IMR-90 (cell line): ENCODE results near the gene SLC24A3. TPM values are rescaled to one million over a fixed set of nuclear protein-coding genes. Genes with fewer than 3 reads are reported as not detected.

Experiments used
- ATAC-seq: fragments of 200-7000 bp; cut with Tn5 transposase; 2 replicates; pipeline ENCODE4 v1.9.1; 2020; ENCODE audit warnings: low read depth, mild to moderate bottlenecking, moderate library complexity
- BruUV-seq: library from RNA; stranded (reverse); fragments of 400-500 nt; replicated peaks from 2 replicates; lab custom pipeline; 2021; lab: Mats Ljungman, UMichigan
- CTCF ChIA-PET: fragments of 300-600 bp; formaldehyde crosslinking; extraction: SDS; loops from one replicate; lab custom pipeline; 2021; ENCODE audit warnings: antibody characterized with exemption; lab: Yijun Ruan, JAX
- POLR2A ChIA-PET: fragments of 300-600 bp; sonication (Branson Sonifier 250); formaldehyde crosslinking; loops from one replicate; lab custom pipeline; 2022; ENCODE audit warnings: antibody characterized with exemption; ENCODE audit not compliant: unreplicated experiment; lab: Charles Lee
- DNase-seq: peaks from one replicate; pipeline ENCODE4 v3.0.0; 2013
- H2AFZ ChIP-seq: replicated peaks from 2 replicates; pipeline ENCODE3; 2013; ENCODE audit warnings: low read length, mild to moderate bottlenecking; ENCODE audit not compliant: poor library complexity
- H2AK5ac ChIP-seq: 2 replicates; pipeline ENCODE4 v1.6.1; 2013; ENCODE audit warnings: low read depth, low read length, inconsistent platforms
- H2AK9ac ChIP-seq: replicated peaks from 2 replicates; pipeline ENCODE3; 2013; ENCODE audit warnings: mild to moderate bottlenecking, low read depth, low read length, moderate library complexity; ENCODE audit not compliant: poor library complexity
- H2BK120ac ChIP-seq: 2 replicates; pipeline ENCODE4 v1.6.1; 2013; ENCODE audit warnings: low read depth, low read length, inconsistent platforms
- H2BK15ac ChIP-seq: 3 replicates; pipeline ENCODE4 v1.6.1; 2013; ENCODE audit warnings: low read depth, low read length, inconsistent platforms
- H2BK20ac ChIP-seq: 2 replicates; pipeline ENCODE4 v1.6.1; 2013; ENCODE audit warnings: low read depth, mild to moderate bottlenecking, inconsistent platforms, low read length, moderate library complexity
- H2BK5ac ChIP-seq: 2 replicates; pipeline ENCODE4 v1.6.1; 2013; ENCODE audit warnings: mild to moderate bottlenecking, low read depth, low read length, inconsistent platforms; ENCODE audit not compliant: poor library complexity, severe bottlenecking
- H3K14ac ChIP-seq: replicated peaks from 2 replicates; pipeline ENCODE4 v1.6.1; 2013; ENCODE audit warnings: low read depth, low read length, inconsistent platforms
- H3K18ac ChIP-seq: 2 replicates; pipeline ENCODE4 v1.6.1; 2013; ENCODE audit warnings: low read depth, low read length, control low read depth
- H3K23ac ChIP-seq: 2 replicates; pipeline ENCODE4 v1.6.1; 2013; ENCODE audit warnings: low read depth, low read length, inconsistent platforms
- H3K27ac ChIP-seq: 2 replicates; pipeline ENCODE4 v1.5.1; 2013; ENCODE audit warnings: mild to moderate bottlenecking, control low read depth, low read length; ENCODE audit not compliant: insufficient read depth
- H3K27me3 ChIP-seq: 2 replicates; pipeline ENCODE4 v1.6.1; 2013; ENCODE audit warnings: low read length; ENCODE audit not compliant: control insufficient read depth, insufficient read depth
- H3K36me3 ChIP-seq: 2 replicates; pipeline ENCODE4 v1.6.1; 2013; ENCODE audit warnings: low read length, mixed read lengths; ENCODE audit not compliant: control insufficient read depth, insufficient read depth
- H3K4ac ChIP-seq: 2 replicates; pipeline ENCODE4 v1.6.1; 2013; ENCODE audit warnings: low read depth, low read length, inconsistent platforms
- H3K4me1 ChIP-seq: 2 replicates; pipeline ENCODE4 v1.6.1; 2013; ENCODE audit warnings: low read length, mixed read lengths; ENCODE audit not compliant: control insufficient read depth, insufficient read depth
- H3K4me2 ChIP-seq: 2 replicates; pipeline ENCODE4 v1.6.1; 2013; ENCODE audit warnings: low read depth, mild to moderate bottlenecking, control low read depth, low read length, moderate library complexity
- H3K4me3 ChIP-seq: 2 replicates; pipeline ENCODE4 v1.5.1; 2013; ENCODE audit warnings: low read depth, mild to moderate bottlenecking, control low read depth, low read length, moderate library complexity; ENCODE audit not compliant: insufficient read depth
- H3K56ac ChIP-seq: 2 replicates; pipeline ENCODE4 v1.6.1; 2013; ENCODE audit warnings: low read length, inconsistent platforms; ENCODE audit not compliant: insufficient read depth; ENCODE audit errors: extremely low read depth
- H3K79me1 ChIP-seq, 2 experiments: 2 replicates each; pipeline ENCODE4 v1.6.1; 2013; ENCODE audit warnings: low read length in 2 of 2, inconsistent platforms in 1 of 2, low read depth in 1 of 2
- H3K9ac ChIP-seq: 2 replicates; pipeline ENCODE4 v1.6.1; 2013; ENCODE audit warnings: low read depth, low read length, control low read depth
- H3K9me1 ChIP-seq: 2 replicates; pipeline ENCODE4 v1.6.1; 2013; ENCODE audit warnings: low read length, inconsistent platforms; ENCODE audit not compliant: insufficient read depth
- H3K9me3 ChIP-seq: 2 replicates; pipeline ENCODE4 v1.6.1; 2013; ENCODE audit warnings: low read length; ENCODE audit not compliant: control insufficient read depth, insufficient read depth
- H4K20me1 ChIP-seq: 2 replicates; pipeline ENCODE4 v1.6.1; 2013; ENCODE audit warnings: low read length, inconsistent platforms; ENCODE audit not compliant: insufficient read depth
- H4K5ac ChIP-seq: 2 replicates; pipeline ENCODE4 v1.6.1; 2013; ENCODE audit warnings: mild to moderate bottlenecking, low read depth, low read length, control low read depth
- H4K8ac ChIP-seq, 2 experiments: 2 replicates each; pipeline ENCODE4 v1.6.1; 2013; ENCODE audit warnings: low read depth in 2 of 2, low read length in 2 of 2, control low read depth in 1 of 2, inconsistent platforms in 1 of 2
- H4K91ac ChIP-seq: 2 replicates; pipeline ENCODE4 v1.6.1; 2013; ENCODE audit warnings: low read depth, low read length, inconsistent platforms; ENCODE audit not compliant: insufficient read depth
- BHLHE40 ChIP-seq: fragments of 150-350 bp; IDR thresholded peaks from 2 replicates; pipeline ENCODE4 v1.6.1; 2016; ENCODE audit warnings: mild to moderate bottlenecking, low read depth, low read length
- CEBPB ChIP-seq: IDR thresholded peaks from 2 replicates; pipeline ENCODE4 v1.6.1; 2012; ENCODE audit warnings: low read depth, low read length, improper control_type of control experiment
- CHD1 ChIP-seq: IDR thresholded peaks from 2 replicates; pipeline ENCODE4 v1.6.1; 2012; ENCODE audit warnings: low read depth, low read length, improper control_type of control experiment
- CTCF ChIP-seq: conservative IDR thresholded peaks from 2 replicates; pipeline ENCODE4 v1.5.1; 2012; ENCODE audit warnings: mild to moderate bottlenecking, low read depth, low read length, improper control_type of control experiment
- ELK1 ChIP-seq: fragments of 150-350 bp; IDR thresholded peaks from 2 replicates; pipeline ENCODE4 v1.6.1; 2016; ENCODE audit warnings: low read depth, mild to moderate bottlenecking, low read length, moderate library complexity, borderline replicate concordance
- FOS ChIP-seq: fragments of 150-350 bp; IDR thresholded peaks from 2 replicates; pipeline ENCODE4 v1.6.1; 2016; ENCODE audit warnings: low read depth, low read length
- MAFK ChIP-seq: IDR thresholded peaks from 2 replicates; pipeline ENCODE4 v1.6.1; 2012; ENCODE audit warnings: low read depth, low read length, improper control_type of control experiment
- MAZ ChIP-seq: IDR thresholded peaks from 2 replicates; pipeline ENCODE4 v1.6.1; 2012; ENCODE audit warnings: low read depth, mild to moderate bottlenecking, low read length, improper control_type of control experiment, moderate library complexity, borderline replicate concordance
- MXI1 ChIP-seq: IDR thresholded peaks from 2 replicates; pipeline ENCODE4 v1.6.1; 2012; ENCODE audit warnings: low read depth, mild to moderate bottlenecking, low read length, moderate library complexity, borderline replicate concordance
- NFE2L2 ChIP-seq: fragments of 150-350 bp; IDR thresholded peaks from 2 replicates; pipeline ENCODE4 v1.6.1; 2016; ENCODE audit warnings: low read depth, mild to moderate bottlenecking, low read length
- POLR2A ChIP-seq: IDR thresholded peaks from 2 replicates; pipeline ENCODE4 v1.6.1; 2012; ENCODE audit warnings: mild to moderate bottlenecking, low read depth, low read length
- RAD21 ChIP-seq: IDR thresholded peaks from 2 replicates; pipeline ENCODE4 v1.6.1; 2012; ENCODE audit warnings: low read length, improper control_type of control experiment
- RCOR1 ChIP-seq: IDR thresholded peaks from 2 replicates; pipeline ENCODE4 v1.6.1; 2012; ENCODE audit warnings: mild to moderate bottlenecking, low read length, improper control_type of control experiment; ENCODE audit not compliant: insufficient replicate concordance
- RFX5 ChIP-seq: IDR thresholded peaks from 2 replicates; pipeline ENCODE4 v1.8.0; 2012; ENCODE audit warnings: low read depth, mild to moderate bottlenecking, low read length, moderate library complexity
- SMC3 ChIP-seq: fragments of 150-350 bp; IDR thresholded peaks from 2 replicates; pipeline ENCODE4 v1.6.1; 2016; ENCODE audit warnings: low read depth, mild to moderate bottlenecking, antibody characterized with exemption, low read length, moderate library complexity
- USF2 ChIP-seq: fragments of 150-350 bp; IDR thresholded peaks from 2 replicates; pipeline ENCODE4 v1.6.1; 2017; ENCODE audit warnings: mild to moderate bottlenecking, antibody characterized with exemption, low read length, low read depth
- WGBS, 2 experiments: methylation state at CpG; one replicate each; pipeline versions ENCODE4 v1.1.5 to v1.1.7; 2013; ENCODE audit warnings: missing lambda C conversion rate in 2 of 2; ENCODE audit not compliant: insufficient read length in 1 of 2; ENCODE audit errors: extremely low coverage in 2 of 2; 5-methylcytosine and 5-hydroxymethylcytosine counted together
- dilution Hi-C: fragments of 300-500 bp; cut with HindIII; formaldehyde crosslinking; loops from one replicate; pipeline ENCODE4 v1.14.3; 2018; ENCODE audit warnings: low sequenced_read_pairs; ENCODE audit not compliant: unreplicated experiment
- in situ Hi-C: fragments of 300-500 bp; cut with MboI; formaldehyde crosslinking; loops from 3 replicates; pipeline ENCODE4 v1.14.3; 2019; ENCODE audit warnings: low sequenced_read_pairs, inconsistent platforms, mixed read lengths
- intact Hi-C: fragments of 100-400 bp; cut with micrococcal nuclease; formaldehyde crosslinking; loops from 2 replicates; pipeline ENCODE4 v1.10.0; 2022
- polyA plus RNA-seq, 3 experiments: library from polyadenylated mRNA; depleted of rRNA; stranded (reverse); fragments of >200 nt; gene quantifications; 2 replicates each; pipeline ENCODE4 v1.2.3, GENCODE V29; 2012; ENCODE audit warnings: low replicate concordance in 1 of 3
- total RNA-seq: library from RNA; depleted of rRNA; stranded (reverse); fragments of >200 nt; gene quantifications from 2 replicates; pipeline ENCODE4 v1.2.3, GENCODE V29; 2012

The SLC24A3 gene
- total and polyA plus RNA-seq, 2 of the 4 experiments (the other 2 are of a cell fraction) = not detected

- H3K18ac ChIP-seq = no peak overlapping the region
- H2BK120ac ChIP-seq = no peak overlapping the region
- no peak overlapping the region for H3K4me3 ChIP-seq
- H3K27me3 ChIP-seq = no peaks in the 10 kb centered on the region
- ChIA-PET CTCF (no interaction called here), POLR2A (no interaction called here)
- no peak overlapping the region for H3K9ac ChIP-seq
- H2AK5ac ChIP-seq = no peak overlapping the region
- no peak overlapping the region for H3K27ac ChIP-seq
- no peak overlapping the region for H3K56ac ChIP-seq
- H2BK5ac ChIP-seq = no peak overlapping the region
- no peak overlapping the region for H2BK15ac ChIP-seq
- no peaks in the 10 kb centered on the region for H3K79me1 ChIP-seq
- H3K23ac ChIP-seq = no peak overlapping the region
- H3K4ac ChIP-seq = no peak overlapping the region
- H3K4me1 ChIP-seq = no peaks in the 10 kb centered on the region
- H3K9me3 ChIP-seq = no peaks in the 10 kb centered on the region
- no peak overlapping the region for H3K4me2 ChIP-seq
- in situ Hi-C loops (no loop called here), intact Hi-C loops (no loop called here), dilution Hi-C loops (no loop called here)
- H3K9me1 ChIP-seq = no peaks in the 10 kb centered on the region
- no peak overlapping the region for H2AFZ ChIP-seq
- no peak overlapping the region for H4K5ac ChIP-seq
- H4K91ac ChIP-seq = no peak overlapping the region
- DNase-seq (no peak), ATAC-seq (no peak)
- H4K20me1 ChIP-seq = no peaks in the 10 kb centered on the region
- H2AK9ac ChIP-seq = no peak overlapping the region
- no peak overlapping the region for H3K14ac ChIP-seq
- H2BK20ac ChIP-seq = no peak overlapping the region
- 0% methylated on average over 1 of the region's 3 CpGs; no CpG with 5 or more reads in 1 of the 2 experiments for WGBS, 2 experiments
- BruUV-seq = no TSS peak
- no peaks in the 10 kb centered on the region for H3K36me3 ChIP-seq
- no peak overlapping the region for H4K8ac ChIP-seq
- TF ChIP-seq CEBPB = no peak
- no peak for TF ChIP-seq MXI1
- TF ChIP-seq FOS = no peak
- TF ChIP-seq RFX5 = no peak
- TF ChIP-seq MAZ = no peak
- no peak for TF ChIP-seq MAFK
- TF ChIP-seq BHLHE40 = no peak
- no peak for TF ChIP-seq NFE2L2
- no peak for TF ChIP-seq ELK1
- TF ChIP-seq RCOR1 = no peak
- TF ChIP-seq USF2 = no peak
- TF ChIP-seq CTCF = no peak
- no peak for TF ChIP-seq POLR2A
- TF ChIP-seq SMC3 = no peak
- no peak for TF ChIP-seq RAD21
- TF ChIP-seq CHD1 = no peak
These were observed 199.8 kb downstream of the SLC24A3 start for GRCh38 chr20:19412254-19412653.
